ENCODE measurements around the gene UST. TPM values are rescaled to one million over a fixed set of nuclear protein-coding genes. Genes with fewer than 3 reads are reported as not detected.

UST gene
- total and polyA plus RNA-seq, 3 donors from 2014 or later: 14.9 to 16.0 (median 14.9) TPM

GRCh38 chr6:148830614-148831013 lies 83.8 kb downstream of the UST start:
- 87 to 96% methylated on average over 3 of the region's 3 CpGs for WGBS, 2 donors

GRCh38 chr6:148831064-148831463 lies 84.2 kb downstream of the UST start:
- H3K36me3 ChIP-seq (ENCODE audit: low read depth, missing control alignments): no peaks in the 10 kb centered on the region
- H3K9me3 ChIP-seq: no peaks in the 10 kb centered on the region
- no peak for DNase-seq
- no peak overlapping the region for H3K4me3 ChIP-seq
- no peaks in the 10 kb centered on the region for H3K27me3 ChIP-seq
- WGBS, 2 donors: 93 to 96% methylated on average over 6 of the region's 6 CpGs
- no peak for TF ChIP-seq POLR2A (IDR thresholded peaks at IDR 0.05)
- TF ChIP-seq, protein P1, sequence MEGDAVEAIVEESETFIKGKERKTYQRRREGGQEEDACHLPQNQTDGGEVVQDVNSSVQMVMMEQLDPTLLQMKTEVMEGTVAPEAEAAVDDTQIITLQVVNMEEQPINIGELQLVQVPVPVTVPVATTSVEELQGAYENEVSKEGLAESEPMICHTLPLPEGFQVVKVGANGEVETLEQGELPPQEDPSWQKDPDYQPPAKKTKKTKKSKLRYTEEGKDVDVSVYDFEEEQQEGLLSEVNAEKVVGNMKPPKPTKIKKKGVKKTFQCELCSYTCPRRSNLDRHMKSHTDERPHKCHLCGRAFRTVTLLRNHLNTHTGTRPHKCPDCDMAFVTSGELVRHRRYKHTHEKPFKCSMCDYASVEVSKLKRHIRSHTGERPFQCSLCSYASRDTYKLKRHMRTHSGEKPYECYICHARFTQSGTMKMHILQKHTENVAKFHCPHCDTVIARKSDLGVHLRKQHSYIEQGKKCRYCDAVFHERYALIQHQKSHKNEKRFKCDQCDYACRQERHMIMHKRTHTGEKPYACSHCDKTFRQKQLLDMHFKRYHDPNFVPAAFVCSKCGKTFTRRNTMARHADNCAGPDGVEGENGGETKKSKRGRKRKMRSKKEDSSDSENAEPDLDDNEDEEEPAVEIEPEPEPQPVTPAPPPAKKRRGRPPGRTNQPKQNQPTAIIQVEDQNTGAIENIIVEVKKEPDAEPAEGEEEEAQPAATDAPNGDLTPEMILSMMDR (IDR thresholded peaks at IDR 0.05): no peak
- intact Hi-C loops (cut with DNase I; ENCODE audit: low total_unique reads): no loop called here
- no peak overlapping the region for H3K27ac ChIP-seq
- no peaks in the 10 kb centered on the region for H3K4me1 ChIP-seq

More at GRCh38 chr6:148830614-148831013, 83.8 kb downstream of the UST start:
- H3K36me3 ChIP-seq (ENCODE audit: low read depth, missing control alignments): no peaks in the 10 kb centered on the region
- intact Hi-C loops (cut with DNase I; ENCODE audit: low total_unique reads): no loop called here
- no peak overlapping the region for H3K4me3 ChIP-seq
- H3K27me3 ChIP-seq: no peaks in the 10 kb centered on the region
- no peak for TF ChIP-seq POLR2A (IDR thresholded peaks at IDR 0.05)
- TF ChIP-seq, protein P1 (IDR thresholded peaks at IDR 0.05): no peak
- no peak overlapping the region for H3K27ac ChIP-seq
- H3K4me1 ChIP-seq: no peaks in the 10 kb centered on the region
- H3K9me3 ChIP-seq: no peaks in the 10 kb centered on the region
- no peak for DNase-seq

- TF ChIP-seq POLR2A (IDR thresholded peaks at IDR 0.05): no peak
- TF ChIP-seq, protein P1 (IDR thresholded peaks at IDR 0.05): no peak
- no peak overlapping the region for H3K27ac ChIP-seq
- no peaks in the 10 kb centered on the region for H3K36me3 ChIP-seq (ENCODE audit: low read depth, missing control alignments)
- H3K4me1 ChIP-seq: no peaks in the 10 kb centered on the region
- H3K4me3 ChIP-seq: no peak overlapping the region
- no peak for DNase-seq
- 68 to 90% methylated on average over 5 of the region's 5 CpGs for WGBS, 2 donors
- no peaks in the 10 kb centered on the region for H3K9me3 ChIP-seq
- no peaks in the 10 kb centered on the region for H3K27me3 ChIP-seq
- intact Hi-C loops (cut with DNase I; ENCODE audit: low total_unique reads): no loop called here
Observed at GRCh38 chr6:148831531-148831930, 84.7 kb downstream of the UST start.

GRCh38 chr6:148835920-148836441 lies 89.2 kb downstream of the UST start:
- no peaks in the 10 kb centered on the region for H3K36me3 ChIP-seq (ENCODE audit: low read depth, missing control alignments)
- H3K27ac ChIP-seq: no peak overlapping the region
- H3K4me1 ChIP-seq: no peaks in the 10 kb centered on the region
- no peak for DNase-seq
- no peak for TF ChIP-seq POLR2A (IDR thresholded peaks at IDR 0.05)
- TF ChIP-seq, protein P1 (IDR thresholded peaks at IDR 0.05): no peak
- WGBS, 2 donors: 72 to 81% methylated on average over 7 of the region's 7 CpGs
- no peak overlapping the region for H3K4me3 ChIP-seq
- H3K9me3 ChIP-seq: no peaks in the 10 kb centered on the region
- H3K27me3 ChIP-seq: no peaks in the 10 kb centered on the region
- intact Hi-C loops (cut with DNase I; ENCODE audit: low total_unique reads): no loop called here

- DNase-seq: no peak
- Histone ChIP-seq H3K36me3 (ENCODE audit: low read depth, missing control alignments) (no peaks in the 10 kb centered on the region), H3K4me1 (no peaks in the 10 kb centered on the region), H3K9me3 (no peaks in the 10 kb centered on the region), H3K27ac (no peak overlapping the region), H3K4me3 (no peak overlapping the region), H3K27me3 (no peaks in the 10 kb centered on the region)
- TF ChIP-seq POLR2A (IDR thresholded peaks at IDR 0.05): no peak
- TF ChIP-seq, protein P1 (IDR thresholded peaks at IDR 0.05): no peak
- WGBS, 2 donors: 89 to 100% methylated on average over 2 of the region's 2 CpGs
- intact Hi-C loops (cut with DNase I; ENCODE audit: low total_unique reads): no loop called here
Observed at GRCh38 chr6:148836751-148837150, 89.9 kb downstream of the UST start.
